ENCODE measurements around the gene DZANK1.
A peak's percentile ranks its signal among the peaks of the same experiment; 100 is the strongest.

DZANK1 gene

GRCh38 chr20:18507218-18508191 is 40.7 kb upstream of the DZANK1 start, which contains the start of gene SEC23B (continued):
- no peak for TF ChIP-seq ZNF132 (tag by site-specific recombination; IDR thresholded peaks at IDR 0.05; ENCODE audit: borderline replicate concordance)
- TF ChIP-seq ZNF335 (tag by site-specific recombination; conservative IDR thresholded peaks at IDR 0.05) = peak; percentile 88
- no peak for TF ChIP-seq PRDM1 (tag by site-specific recombination; IDR thresholded peaks at IDR 0.05)
- no peak for TF ChIP-seq MZF1 (tag by site-specific recombination; IDR thresholded peaks at IDR 0.05; ENCODE audit: borderline replicate concordance)
- TF ChIP-seq ZNF785 (tag by site-specific recombination; IDR thresholded peaks at IDR 0.05) = no peak
- no peak for TF ChIP-seq ZSCAN23 (tag by site-specific recombination; IDR thresholded peaks at IDR 0.05)
- TF ChIP-seq OSR2 (tag by site-specific recombination; IDR thresholded peaks at IDR 0.05) = peak; percentile 92
- TF ChIP-seq ZNF449 (tag by site-specific recombination; IDR thresholded peaks at IDR 0.05) = no peak; the same call in 1 of the 2 replicates
- no peak for TF ChIP-seq ZNF670 (tag by site-specific recombination; IDR thresholded peaks at IDR 0.05; ENCODE audit: low read depth)
- TF ChIP-seq ZNF121 (tag by site-specific recombination; IDR thresholded peaks at IDR 0.05) = no peak
- no peak for TF ChIP-seq ZNF529 (tag by site-specific recombination; IDR thresholded peaks at IDR 0.05; ENCODE audit: insufficient replicate concordance)
- no peak for TF ChIP-seq ZNF530 (tag by site-specific recombination; IDR thresholded peaks at IDR 0.05; ENCODE audit: low read depth)
- TF ChIP-seq KLF9 (tag by site-specific recombination; IDR thresholded peaks at IDR 0.05; ENCODE audit: low read depth) = peak; percentile 91
- no peak for TF ChIP-seq EGR2 (tag by site-specific recombination; IDR thresholded peaks at IDR 0.05; ENCODE audit: low read depth)
- no peak for TF ChIP-seq ZNF202 (tag by site-specific recombination; IDR thresholded peaks at IDR 0.05; ENCODE audit: borderline replicate concordance)
- peak; percentile 27; the same call in 1 of the 2 replicates for TF ChIP-seq YY2 (tag by site-specific recombination; IDR thresholded peaks at IDR 0.05)
- peak; percentile 100 for TF ChIP-seq ZEB2 (tag by site-specific recombination; IDR thresholded peaks at IDR 0.05)
- TF ChIP-seq ZNF354C (tag by site-specific recombination; IDR thresholded peaks at IDR 0.05; ENCODE audit: borderline replicate concordance, low read depth) = no peak
- no peak; the same call in 1 of the 2 replicates for TF ChIP-seq GFI1B (tag by site-specific recombination; IDR thresholded peaks at IDR 0.05)
- TF ChIP-seq ZNF157 (tag by site-specific recombination; IDR thresholded peaks at IDR 0.05) = no peak
- TF ChIP-seq ZNF548 (tag by site-specific recombination; IDR thresholded peaks at IDR 0.05) = no peak
- TF ChIP-seq ZNF830 (tag by site-specific recombination; IDR thresholded peaks at IDR 0.05; ENCODE audit: low read depth) = no peak
- no peak for TF ChIP-seq ZNF654 (tag by site-specific recombination; IDR thresholded peaks at IDR 0.05; ENCODE audit: low read depth)
- TF ChIP-seq ZSCAN5A (tag by site-specific recombination; IDR thresholded peaks at IDR 0.05) = no peak
- TF ChIP-seq ZXDB (tag by site-specific recombination; IDR thresholded peaks at IDR 0.05) = peak; percentile 91
- TF ChIP-seq ZNF416 (tag by site-specific recombination; IDR thresholded peaks at IDR 0.05) = no peak
- TF ChIP-seq HOXC10 (CRISPR knock-in tag; IDR thresholded peaks at IDR 0.05) = no peak
- no peak for TF ChIP-seq ZNF155 (tag by site-specific recombination; IDR thresholded peaks at IDR 0.05)
- no peak for TF ChIP-seq ZFP41 (tag by site-specific recombination; IDR thresholded peaks at IDR 0.05; ENCODE audit: borderline replicate concordance)
- TF ChIP-seq SETDB1 (IDR thresholded peaks at IDR 0.05; ENCODE audit: insufficient read length, low read length) = no peak
- TF ChIP-seq ZNF580 (tag by site-specific recombination; IDR thresholded peaks at IDR 0.05) = peak; percentile 96
- no peak for TF ChIP-seq ZNF112 (tag by site-specific recombination; IDR thresholded peaks at IDR 0.05)
- TF ChIP-seq REPIN1 (tag by site-specific recombination; IDR thresholded peaks at IDR 0.05; ENCODE audit: low read depth) = no peak; the same call in 1 of the 2 replicates
- peak; percentile 41; the same call in 1 of the 2 replicates for TF ChIP-seq KLF1 (tag by site-specific recombination; IDR thresholded peaks at IDR 0.05)
- TF ChIP-seq KLF17 (tag by site-specific recombination; IDR thresholded peaks at IDR 0.05) = peak; percentile 66; the same call in 1 of the 2 replicates
- peak; percentile 89; the same call in 1 of the 2 replicates for TF ChIP-seq ZNF501 (tag by site-specific recombination; IDR thresholded peaks at IDR 0.05)
- no peak for TF ChIP-seq ZNF184 (tag by site-specific recombination; IDR thresholded peaks at IDR 0.05)
- peak; percentile 69; the same call in 1 of the 2 replicates for TF ChIP-seq ZBTB48 (tag by site-specific recombination; IDR thresholded peaks at IDR 0.05)

All from HEK293 (cell line).